OCI-LY1 (cell line): ENCODE results near the gene NOD1.

Experiments
- H2AFZ ChIP-seq: fragments of 200-600 bp; sonication (generic), shearing (Covaris generic); 2 replicates; pipeline ENCODE4 v1.6.0; 2014; ENCODE audit warnings: antibody characterized with exemption, mild to moderate bottlenecking, low read length
- H3F3A ChIP-seq: fragments of 200-600 bp; sonication (generic), shearing (Covaris generic); 2 replicates; pipeline ENCODE4 v1.6.0; 2014; ENCODE audit warnings: mild to moderate bottlenecking, antibody characterized with exemption, low read length, moderate library complexity; ENCODE audit not compliant: insufficient read depth
- H3K27ac ChIP-seq: fragments of 200-600 bp; sonication (generic); 2 replicates; pipeline ENCODE4 v1.5.1; 2014; ENCODE audit warnings: low read length, mixed run types, mild to moderate bottlenecking, low read depth; ENCODE audit not compliant: poor library complexity, severe bottlenecking
- H3K27me3 ChIP-seq: fragments of 200-600 bp; sonication (generic); 2 replicates; pipeline ENCODE4 v1.6.0; 2014; ENCODE audit warnings: antibody characterized with exemption, mild to moderate bottlenecking, low read length, moderate library complexity; ENCODE audit not compliant: insufficient read depth
- H3K36me3 ChIP-seq: fragments of 200-600 bp; sonication (generic); 2 replicates; pipeline ENCODE4 v1.6.1; 2014; ENCODE audit warnings: mild to moderate bottlenecking, antibody characterized with exemption, low read length, moderate library complexity, mixed read lengths; ENCODE audit not compliant: insufficient read depth
- H3K4me1 ChIP-seq: fragments of 200-600 bp; sonication (generic); 2 replicates; pipeline ENCODE4 v1.5.1; 2014; ENCODE audit warnings: mild to moderate bottlenecking, low read length, moderate library complexity; ENCODE audit not compliant: insufficient read depth, severe bottlenecking
- H3K4me2 ChIP-seq: fragments of 200-600 bp; sonication (generic), shearing (Covaris generic); 2 replicates; pipeline ENCODE4 v1.6.1; 2014; ENCODE audit warnings: low read length
- H3K4me3 ChIP-seq: fragments of 200-600 bp; sonication (generic); 2 replicates; pipeline ENCODE4 v1.5.1; 2014; ENCODE audit warnings: low read length, low read depth, mild to moderate bottlenecking, mixed read lengths; ENCODE audit not compliant: poor library complexity, severe bottlenecking
- H3K79me2 ChIP-seq: fragments of 200-600 bp; shearing (Covaris generic); 2 replicates; pipeline ENCODE4 v1.6.1; 2016; ENCODE audit warnings: mixed run types, low read length, mixed read lengths; ENCODE audit not compliant: insufficient read depth
- H3K9ac ChIP-seq: fragments of 200-600 bp; sonication (generic), shearing (Covaris generic); 2 replicates; pipeline ENCODE4 v1.6.1; 2014; ENCODE audit warnings: mild to moderate bottlenecking, low read length, mixed read lengths
- H3K9me2 ChIP-seq: fragments of 200-600 bp; sonication (generic), shearing (Covaris generic); 2 replicates; pipeline ENCODE4 v1.6.1; 2014; ENCODE audit warnings: low read depth, mild to moderate bottlenecking, low read length, mixed read lengths
- H3K9me3 ChIP-seq: fragments of 200-600 bp; shearing (Covaris generic); 2 replicates; pipeline ENCODE4 v1.6.1; 2014; ENCODE audit warnings: low read length, mixed read lengths
- H4K20me1 ChIP-seq: fragments of 200-600 bp; sonication (generic), shearing (Covaris generic); 2 replicates; pipeline ENCODE4 v1.6.0; 2016; ENCODE audit warnings: mild to moderate bottlenecking, low read length; ENCODE audit not compliant: insufficient read depth
- CTCF ChIP-seq: fragments of 200-600 bp; sonication (generic), shearing (Covaris generic); IDR thresholded peaks from 2 replicates; pipeline ENCODE4 v1.5.1; 2017; ENCODE audit warnings: mild to moderate bottlenecking, antibody characterized with exemption, low read length, moderate library complexity, mixed read lengths
- EZH2 ChIP-seq: fragments of 200-600 bp; sonication (generic), shearing (Covaris generic); IDR thresholded peaks from 2 replicates; pipeline ENCODE4 v1.8.0; 2017; ENCODE audit warnings: borderline replicate concordance, mixed run types, mild to moderate bottlenecking, antibody characterized with exemption, low read length, moderate library complexity, mixed read lengths

NOD1 gene

GRCh38 chr7:30445770-30446169, 32.8 kb downstream of the NOD1 start:
- Histone ChIP-seq H3F3A (no peaks in the 10 kb centered on the region), H2AFZ (no peak overlapping the region), H3K27me3 (no peaks in the 10 kb centered on the region), H3K79me2 (no peaks in the 10 kb centered on the region), H3K9ac (no peak overlapping the region), H3K27ac (no peak overlapping the region), H3K9me2 (no peaks in the 10 kb centered on the region), H3K4me2 (peak overlapping the region; percentile 22), H3K4me3 (no peak overlapping the region), H3K9me3 (no peaks in the 10 kb centered on the region), H4K20me1 (no peaks in the 10 kb centered on the region), H3K36me3 (no peaks in the 10 kb centered on the region), H3K4me1 (peaks cover 13% of the 10 kb centered on the region)
- TF ChIP-seq CTCF (peak; percentile 90), EZH2 (no peak)

- Histone ChIP-seq H3K4me2 (no peak overlapping the region), H3K4me3 (no peak overlapping the region), H3K27me3 (no peaks in the 10 kb centered on the region)
Observed at GRCh38 chr7:30437823-30438574, 40.6 kb downstream of the NOD1 start.

GRCh38 chr7:30436518-30436917, 42.1 kb downstream of the NOD1 start:
- H3K9me3 ChIP-seq: no peaks in the 10 kb centered on the region
- H3K4me2 ChIP-seq: no peak overlapping the region
- no peaks in the 10 kb centered on the region for H3K9me2 ChIP-seq
- no peaks in the 10 kb centered on the region for H3K27me3 ChIP-seq
- H3K9ac ChIP-seq: no peak overlapping the region
- H3K36me3 ChIP-seq: no peaks in the 10 kb centered on the region
- no peaks in the 10 kb centered on the region; the same call in 1 of the 2 replicates for H3F3A ChIP-seq
- no peak overlapping the region for H2AFZ ChIP-seq
- H3K4me1 ChIP-seq: peaks cover 36% of the 10 kb centered on the region
- H3K4me3 ChIP-seq: no peak overlapping the region
- H3K79me2 ChIP-seq: no peaks in the 10 kb centered on the region
- TF ChIP-seq EZH2: no peak
- no peak for TF ChIP-seq CTCF
- no peak overlapping the region for H3K27ac ChIP-seq
- no peaks in the 10 kb centered on the region for H4K20me1 ChIP-seq

More at GRCh38 chr7:30437823-30438574, 40.6 kb downstream of the NOD1 start:
- Histone ChIP-seq H3K27ac (no peak overlapping the region), H3F3A (no peaks in the 10 kb centered on the region; the same call in 1 of the 2 replicates), H4K20me1 (no peaks in the 10 kb centered on the region), H3K9ac (no peak overlapping the region), H3K9me3 (no peaks in the 10 kb centered on the region), H3K9me2 (no peaks in the 10 kb centered on the region), H3K79me2 (no peaks in the 10 kb centered on the region), H2AFZ (no peak overlapping the region), H3K4me1 (peaks cover 29% of the 10 kb centered on the region), H3K36me3 (no peaks in the 10 kb centered on the region)
- TF ChIP-seq EZH2: no peak
- no peak for TF ChIP-seq CTCF
